Bone marrow (tissue), 2 donors: ENCODE data around the gene EIF2AK3.
"Not testable (repeated sequence)": the region's sequence is repeated elsewhere in the genome, so short reads cannot be mapped to it uniquely, and the experiment has no call there.

Experiments
- DNase-seq, 2 donors: peaks; one replicate each; lab custom pipeline; 2025; lab: John Stamatoyannopoulos, UW

Gene EIF2AK3

DNA sequence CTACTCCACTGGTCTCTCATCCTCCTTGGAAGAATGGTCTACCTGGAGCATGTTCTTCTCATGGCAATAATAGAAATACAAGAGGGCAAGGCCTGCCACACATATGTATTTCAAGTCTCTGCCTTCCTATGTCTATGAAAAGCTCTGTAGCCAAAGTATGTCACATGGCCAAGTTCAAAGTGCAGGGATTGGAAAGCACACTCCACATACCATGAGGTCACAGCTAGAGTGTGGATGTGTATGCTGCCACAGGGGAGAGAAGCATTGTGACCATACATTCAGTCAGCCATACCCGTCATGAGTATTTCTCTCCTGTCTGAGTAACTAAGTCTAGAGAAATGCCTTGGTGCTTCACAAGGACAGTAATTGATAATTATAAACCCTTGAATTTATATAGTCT is 8.8 kb upstream of the EIF2AK3 start:
- DNase-seq: no peak

DNA sequence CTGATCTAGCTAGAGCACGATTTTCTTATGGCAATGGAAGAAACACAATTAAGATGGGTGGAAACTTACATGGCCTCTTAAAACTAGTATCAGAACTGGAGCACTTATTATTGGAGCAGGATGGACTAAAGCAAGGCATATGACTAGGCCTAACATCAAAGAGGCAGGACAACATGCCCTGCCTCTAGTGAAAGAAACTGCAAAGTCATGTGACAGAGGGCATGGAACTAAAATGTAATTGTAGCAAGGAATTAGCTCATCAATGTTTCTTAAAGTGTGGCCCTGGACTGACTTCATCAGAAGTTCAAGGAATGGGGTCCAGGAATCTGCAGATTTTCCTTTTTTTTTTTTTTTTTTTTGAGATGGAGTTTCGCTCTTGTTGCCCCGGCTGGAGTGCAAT is 5.3 kb upstream of the EIF2AK3 start:
- DNase-seq: no peak

DNA sequence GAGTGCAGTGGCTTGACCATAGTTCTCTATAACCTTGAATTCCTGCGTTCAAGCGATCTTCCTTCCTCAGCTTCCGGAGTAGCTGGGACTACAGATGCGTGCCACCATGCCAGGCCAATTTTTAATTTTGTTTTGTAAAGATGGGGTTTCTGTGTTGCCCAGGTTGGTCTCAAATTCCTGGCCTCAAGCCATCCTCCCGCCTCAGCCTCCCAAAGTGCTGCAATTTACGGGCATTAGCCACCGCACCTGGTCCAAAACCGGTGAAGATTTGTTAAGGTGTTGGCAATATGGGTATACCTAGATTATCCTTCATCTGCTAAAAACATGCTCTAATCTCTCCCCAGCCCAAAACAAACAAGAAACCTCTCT is 1.3 kb upstream of the EIF2AK3 start:
- no peak for DNase-seq

DNA sequence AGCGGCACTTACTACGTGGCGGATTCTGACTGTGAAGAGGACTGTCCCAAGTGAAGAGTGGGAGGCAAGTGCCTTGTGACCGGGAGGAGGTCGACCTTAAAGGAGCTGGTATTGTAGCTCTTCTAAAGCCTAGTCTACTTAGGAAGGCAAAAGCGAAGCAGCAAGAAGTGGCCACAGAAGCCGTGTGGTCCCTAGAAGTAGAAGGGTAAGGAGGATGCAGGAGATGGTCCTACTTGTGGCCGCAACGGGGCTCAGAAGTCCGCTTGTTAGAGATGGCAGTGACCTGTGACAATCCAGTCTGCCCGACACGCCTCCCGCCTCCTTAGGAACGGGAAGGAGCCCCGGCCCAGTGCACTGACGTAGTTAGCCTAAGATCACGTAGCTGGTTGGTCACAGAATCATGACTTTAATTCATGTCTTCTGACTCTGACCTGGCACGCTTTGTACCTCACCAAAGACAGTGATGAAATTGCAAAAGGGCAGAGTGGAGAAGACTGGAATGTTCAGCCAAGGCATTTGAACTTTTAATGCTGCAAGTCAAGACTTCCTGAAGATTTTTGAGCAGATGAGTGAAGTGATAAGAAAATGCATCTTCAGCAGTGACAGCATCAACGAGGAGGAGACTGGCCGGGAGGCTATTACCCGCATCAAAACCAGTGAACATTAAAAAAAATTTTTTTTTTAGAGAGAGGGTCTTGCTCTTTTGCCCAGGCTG is 749 bp upstream of the EIF2AK3 start:
- DNase-seq: peak; percentile 85 to 88

DNA sequence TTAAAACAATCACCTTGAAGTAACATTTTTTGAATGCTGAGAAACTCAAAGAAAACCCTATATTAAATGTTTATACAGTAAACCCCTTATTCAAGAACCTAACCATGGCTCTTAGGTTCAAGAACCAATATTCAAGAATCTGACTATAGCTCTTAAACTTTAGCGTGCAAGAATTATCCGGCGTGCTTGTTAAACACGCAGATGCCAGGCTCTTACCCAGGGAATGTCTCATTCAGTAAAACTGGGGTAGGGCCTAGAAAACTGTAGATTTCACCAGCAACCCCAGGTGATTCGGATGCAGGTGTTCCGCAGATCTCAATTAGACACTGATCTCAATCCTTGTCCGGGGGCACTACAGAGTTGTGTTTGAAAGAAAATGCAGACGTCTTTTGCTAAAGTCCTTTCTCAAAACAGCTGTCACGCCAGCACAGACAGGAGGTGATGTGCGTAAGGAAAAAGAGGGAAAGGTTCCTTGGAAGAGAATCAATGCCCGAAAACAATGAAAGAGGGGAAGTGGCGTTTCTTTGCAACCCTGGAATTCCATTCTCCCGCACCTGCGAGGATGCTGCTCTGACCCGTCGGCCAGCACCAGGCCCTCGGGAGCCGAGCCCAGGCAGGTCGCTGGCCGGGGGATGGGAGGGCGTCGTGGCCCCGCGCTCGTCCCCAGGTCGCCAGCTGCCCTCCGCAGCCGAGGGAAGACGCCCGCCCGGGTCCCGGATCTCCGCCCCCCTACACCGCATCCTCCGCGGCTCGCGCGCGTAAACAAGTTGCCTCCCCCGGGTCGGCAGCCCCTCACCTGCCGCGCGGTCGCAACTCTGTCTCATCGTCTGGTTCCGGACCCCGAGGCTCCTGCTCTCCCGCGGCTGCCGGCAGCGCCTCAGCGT is 851 bp downstream of the EIF2AK3 start:
- DNase-seq: no peak

DNA sequence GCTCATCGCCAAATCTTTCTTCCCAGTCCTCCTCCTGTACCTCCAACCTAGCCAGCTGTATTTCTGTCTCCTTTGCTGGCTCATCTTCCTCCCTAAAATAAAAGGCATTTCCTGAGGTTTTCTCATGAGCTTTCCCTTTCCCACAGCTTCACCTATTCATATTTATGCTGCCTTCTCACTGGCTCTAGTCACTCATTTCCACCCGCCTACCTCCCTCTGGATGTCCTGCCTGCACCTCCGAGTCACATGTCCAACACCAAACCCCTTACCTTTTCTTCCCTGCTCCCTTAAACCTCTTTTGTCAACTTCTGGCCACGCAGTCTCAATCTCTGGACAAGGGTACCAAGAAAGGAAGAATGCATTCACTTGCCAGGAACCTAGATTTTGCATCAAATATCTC is 2.8 kb downstream of the EIF2AK3 start:
- DNase-seq: no peak

DNA sequence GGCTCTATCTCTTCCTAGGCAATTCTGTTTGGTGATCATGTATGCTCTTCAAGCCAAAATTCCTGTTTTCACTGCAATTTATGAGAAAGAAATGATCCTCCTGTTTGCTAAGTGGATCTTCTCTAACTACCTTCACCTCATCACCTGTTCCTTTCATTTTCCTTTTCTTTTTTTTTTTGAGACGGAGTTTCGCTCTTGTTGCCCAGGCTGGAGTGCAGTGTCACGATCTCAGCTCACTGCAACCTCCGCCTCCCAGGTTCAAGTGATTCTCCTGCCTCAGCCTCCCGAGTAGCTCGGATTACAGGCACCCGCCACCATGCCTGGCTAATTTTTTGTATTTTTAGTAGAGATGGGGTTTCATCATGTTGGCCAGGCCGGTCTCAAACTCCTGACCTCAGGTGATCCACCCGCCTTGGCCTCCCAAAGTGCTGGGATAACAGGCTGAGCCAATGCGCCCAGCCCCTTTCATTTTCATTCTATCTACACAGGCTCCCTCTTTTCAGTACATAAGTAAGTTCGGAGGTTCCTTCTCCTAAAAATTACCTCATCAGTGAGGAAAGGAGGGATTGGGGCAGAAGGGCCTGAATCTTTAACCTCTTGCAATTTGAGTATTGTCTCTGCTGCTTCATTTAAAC is 3.3 kb downstream of the EIF2AK3 start:
- DNase-seq: not testable (repeated sequence)

DNA sequence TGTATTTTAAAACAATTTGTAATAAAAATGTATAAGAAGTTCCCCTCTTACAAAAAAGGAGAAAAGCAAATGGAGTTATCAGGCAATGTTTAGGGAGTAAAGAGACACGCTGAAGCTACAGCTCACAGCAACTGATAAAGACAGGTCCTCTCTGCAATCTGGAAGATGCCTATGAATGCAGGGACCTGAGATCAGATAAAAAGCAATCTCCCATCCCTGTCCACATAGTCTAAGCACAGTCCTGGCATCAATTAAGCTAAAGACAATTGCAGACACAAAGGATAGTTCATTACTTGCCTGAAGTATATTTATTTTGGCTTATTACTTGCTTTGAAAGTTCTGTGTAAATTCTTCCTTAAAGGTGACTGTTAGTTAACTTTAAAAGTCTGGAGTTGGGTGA is 5.0 kb downstream of the EIF2AK3 start:
- DNase-seq: no peak

DNA sequence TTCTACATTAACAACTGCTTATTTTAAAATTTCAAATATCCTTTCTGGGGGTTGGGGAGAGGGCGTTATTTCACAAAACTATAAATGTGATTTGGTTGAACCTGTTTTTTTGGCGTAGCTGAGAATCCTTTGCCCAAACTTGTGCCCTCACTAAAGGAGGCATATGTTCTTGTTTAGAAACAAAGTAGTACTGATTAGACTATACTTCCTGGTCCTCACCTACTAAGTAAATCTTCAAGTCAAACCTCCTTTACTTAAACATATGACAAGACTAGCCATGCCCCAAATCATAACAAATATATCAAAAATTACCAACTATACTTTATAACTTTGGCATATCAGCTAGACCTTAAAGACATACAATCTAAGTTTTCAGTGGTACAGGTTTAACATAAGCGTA is 5.8 kb downstream of the EIF2AK3 start:
- no peak for DNase-seq

DNA sequence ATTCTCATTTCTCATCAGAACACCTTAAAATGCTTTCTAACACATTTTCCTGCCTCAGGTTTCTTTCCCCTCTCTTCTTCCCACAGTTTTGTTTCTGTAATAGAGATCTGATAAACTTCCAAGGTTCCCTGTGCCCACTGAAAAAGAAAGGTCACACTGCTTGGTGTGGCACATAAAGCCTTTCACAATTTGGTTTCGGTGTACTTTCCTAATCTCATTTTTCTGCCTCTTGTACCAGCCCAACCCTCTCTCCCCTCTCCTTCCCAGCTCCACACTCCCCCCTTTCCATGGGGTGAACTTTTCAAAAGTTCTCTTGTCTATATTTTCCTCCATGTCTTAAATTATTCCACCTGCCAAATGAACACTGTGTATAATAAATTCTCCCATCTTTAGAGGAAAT is 7.2 kb downstream of the EIF2AK3 start:
- no peak for DNase-seq

DNA sequence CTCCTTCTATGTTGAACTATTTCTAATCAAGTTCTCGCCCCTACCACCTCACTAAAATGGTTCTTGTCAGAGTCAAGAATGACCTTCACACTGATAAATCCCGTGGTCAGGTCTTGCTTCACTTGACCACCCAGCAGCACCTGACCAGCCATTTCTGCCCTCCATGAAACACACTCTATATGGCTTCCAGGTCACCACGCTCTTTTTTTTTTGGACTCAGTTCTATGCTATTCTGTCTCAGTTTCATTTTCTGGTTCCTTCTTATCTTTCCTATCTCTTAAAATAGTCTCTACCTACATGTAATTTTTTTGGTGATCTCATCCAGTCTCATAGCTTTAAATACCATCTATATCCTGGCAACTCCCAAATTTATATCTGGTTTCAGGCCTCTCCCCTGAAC is 11.4 kb downstream of the EIF2AK3 start:
- DNase-seq: no peak

DNA sequence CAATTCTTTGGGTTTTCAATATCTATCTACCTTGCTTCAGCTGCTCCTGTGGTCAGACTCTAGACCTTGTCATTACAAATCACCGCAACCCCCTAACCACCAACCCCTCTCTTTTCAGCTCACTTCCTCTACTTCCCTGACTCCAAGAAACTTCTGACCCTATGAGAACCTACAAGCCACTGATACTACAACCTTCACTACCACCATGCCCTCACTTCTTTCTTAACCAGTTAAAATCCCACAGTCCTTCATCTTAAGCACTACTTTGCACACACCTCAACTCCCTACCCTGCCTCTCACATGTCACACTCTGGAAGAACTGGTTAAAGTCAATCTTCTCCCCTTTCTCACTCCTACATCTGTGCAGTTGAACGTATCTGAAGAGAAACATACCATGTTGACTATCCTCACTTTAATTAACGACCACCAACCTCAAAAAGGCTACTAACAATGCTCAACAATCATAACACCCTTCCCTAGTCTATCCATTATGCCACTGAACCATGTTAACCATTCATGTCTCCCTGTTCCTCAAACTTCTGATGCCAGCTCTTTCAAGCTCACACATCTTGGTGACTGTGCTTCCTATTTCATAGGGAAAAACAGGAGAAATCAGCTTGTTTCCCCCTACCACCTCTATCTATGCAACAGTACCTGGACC is 12.6 kb downstream of the EIF2AK3 start:
- no peak for DNase-seq

DNA sequence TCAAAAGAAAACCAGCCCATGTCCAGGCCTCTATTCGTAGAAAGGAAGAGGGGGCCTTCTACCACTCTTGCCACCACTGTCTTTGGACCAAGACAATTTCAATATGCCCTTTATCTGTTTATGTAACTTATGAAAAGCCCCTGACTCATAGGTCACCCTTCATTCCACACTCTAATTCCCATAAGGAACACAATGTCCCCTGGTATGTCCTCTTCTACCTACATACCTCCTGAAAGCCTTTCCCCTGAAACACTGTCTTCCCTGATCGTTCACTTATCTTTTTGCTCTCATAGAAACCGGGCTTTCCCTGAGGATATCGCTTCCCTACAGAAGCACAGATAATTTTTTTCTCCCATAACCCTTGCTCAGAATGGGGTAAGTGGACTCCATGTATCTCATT is 13.3 kb downstream of the EIF2AK3 start:
- no peak for DNase-seq

DNA sequence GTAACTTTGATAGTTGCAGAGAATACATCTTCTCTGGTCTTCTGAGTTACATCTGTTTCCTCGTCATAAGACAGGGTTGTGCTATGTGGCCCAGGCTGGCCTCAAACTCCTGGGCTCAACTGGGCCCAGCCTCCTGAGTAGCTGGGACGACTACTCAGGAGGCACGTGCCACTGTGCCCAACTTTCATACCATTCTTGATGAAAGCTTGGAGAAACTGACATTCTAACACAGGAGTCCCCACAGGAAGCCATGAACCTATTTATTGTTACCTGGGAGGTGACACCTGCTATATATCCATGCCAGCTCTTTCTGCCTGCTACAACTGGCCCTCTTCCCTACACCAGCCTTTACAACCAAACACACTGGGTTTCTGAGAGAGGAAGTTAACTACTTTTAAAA is 19.1 kb downstream of the EIF2AK3 start:
- no peak for DNase-seq

DNA sequence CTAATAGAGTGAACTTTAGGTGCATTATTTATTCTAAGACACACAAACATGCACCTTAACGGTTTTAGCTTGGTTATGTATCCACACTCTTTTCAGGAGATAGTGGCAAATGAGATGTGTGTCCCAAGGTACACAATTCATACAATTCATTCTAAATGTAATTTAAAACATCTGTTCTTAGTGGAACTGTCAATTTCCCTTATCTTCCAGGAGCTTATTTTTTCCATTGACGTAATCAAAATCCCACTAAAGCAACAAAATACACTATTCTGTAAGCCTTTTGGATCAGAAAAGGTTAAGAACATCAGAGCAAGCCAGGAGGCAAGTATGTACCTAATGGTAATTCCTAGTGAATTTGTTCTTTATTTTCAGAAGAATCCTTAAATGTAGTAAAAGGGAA is 19.8 kb downstream of the EIF2AK3 start:
- no peak for DNase-seq

DNA sequence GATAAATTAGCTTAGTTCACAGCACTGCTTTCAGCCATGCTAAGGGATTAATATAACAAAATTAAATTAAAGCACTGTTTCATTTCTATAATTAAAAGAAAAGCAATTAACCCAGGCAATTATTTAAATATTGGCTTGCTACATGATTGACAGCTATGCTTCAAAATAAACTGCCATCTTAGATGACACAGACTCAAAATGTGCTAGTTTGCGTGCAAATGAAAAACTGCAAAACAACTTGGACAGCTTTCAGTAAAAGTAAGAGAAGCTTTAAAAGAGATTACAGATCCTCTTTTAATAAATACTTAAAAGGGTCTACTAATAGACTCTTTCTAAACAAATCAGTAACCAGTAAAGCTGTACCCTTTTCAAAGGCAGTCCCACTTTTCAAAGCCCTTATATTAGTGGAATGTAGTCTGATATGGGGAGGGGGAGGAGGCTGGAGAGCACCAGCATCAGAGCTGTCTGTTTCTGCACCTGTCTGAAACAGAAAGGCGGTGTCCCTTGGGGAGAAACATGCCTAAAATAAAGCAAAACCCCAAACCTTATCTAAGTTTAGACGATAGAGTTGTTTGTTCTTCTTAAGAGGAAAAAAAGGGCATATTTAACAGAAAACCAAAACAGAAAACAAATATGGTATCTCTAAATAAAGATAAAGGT is 20.8 kb downstream of the EIF2AK3 start:
- DNase-seq: no peak

DNA sequence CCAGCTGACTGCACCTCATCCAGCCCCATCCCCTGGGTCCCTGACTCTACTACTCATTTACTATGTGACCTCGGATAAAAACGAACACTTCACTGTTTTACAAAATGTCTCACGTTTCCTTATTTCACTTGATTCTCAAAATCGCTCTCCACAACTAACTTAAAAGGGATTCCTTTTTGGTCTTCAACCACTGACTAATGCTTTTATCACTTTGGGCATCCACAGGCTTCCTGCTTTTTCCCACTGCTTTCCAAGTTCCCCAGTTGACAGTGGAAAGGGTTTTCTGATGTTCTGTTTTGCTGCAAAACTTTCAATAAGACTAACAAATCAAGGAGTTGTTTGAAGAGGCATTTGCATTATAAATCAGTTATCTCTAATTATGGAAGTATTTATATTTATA is 24.1 kb downstream of the EIF2AK3 start:
- DNase-seq: no peak

DNA sequence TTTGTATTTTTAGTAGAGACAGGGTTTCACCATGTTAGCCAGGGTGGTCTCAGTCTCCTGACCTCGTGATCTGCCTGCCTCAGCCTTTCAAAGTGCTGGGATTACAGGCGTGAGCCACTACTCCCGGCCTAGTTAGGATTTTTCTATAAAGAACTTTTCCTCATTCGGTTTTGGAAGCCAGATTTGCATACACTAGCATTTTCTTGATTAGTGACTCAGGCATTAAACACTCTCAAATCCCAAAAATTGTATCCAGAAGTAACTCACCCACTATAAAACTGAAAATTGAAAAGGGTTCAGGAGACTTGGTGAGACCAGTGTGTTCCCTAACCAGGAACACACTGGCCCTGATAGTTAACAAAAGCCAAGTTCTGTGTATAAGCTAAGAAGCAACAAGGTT is 25.2 kb downstream of the EIF2AK3 start:
- DNase-seq: no peak

DNA sequence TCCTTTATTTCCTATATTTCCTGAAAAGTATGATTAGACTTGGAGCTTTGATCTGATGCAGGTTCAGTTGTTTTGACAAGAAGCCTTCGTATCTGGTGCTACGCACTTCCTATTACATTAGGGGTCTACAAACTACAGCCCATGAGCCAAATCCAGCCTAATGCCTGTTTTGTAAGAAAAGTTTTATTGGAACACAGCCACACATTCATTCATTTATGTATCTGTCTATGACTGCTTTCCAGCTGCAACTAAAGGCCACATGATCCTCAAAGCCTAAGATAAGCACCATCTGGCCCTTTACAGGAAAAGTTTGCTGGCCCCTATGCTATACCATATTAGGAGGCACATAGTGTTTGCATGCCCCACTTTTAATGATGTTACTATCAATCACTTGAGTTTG is 26.0 kb downstream of the EIF2AK3 start:
- no peak for DNase-seq

DNA sequence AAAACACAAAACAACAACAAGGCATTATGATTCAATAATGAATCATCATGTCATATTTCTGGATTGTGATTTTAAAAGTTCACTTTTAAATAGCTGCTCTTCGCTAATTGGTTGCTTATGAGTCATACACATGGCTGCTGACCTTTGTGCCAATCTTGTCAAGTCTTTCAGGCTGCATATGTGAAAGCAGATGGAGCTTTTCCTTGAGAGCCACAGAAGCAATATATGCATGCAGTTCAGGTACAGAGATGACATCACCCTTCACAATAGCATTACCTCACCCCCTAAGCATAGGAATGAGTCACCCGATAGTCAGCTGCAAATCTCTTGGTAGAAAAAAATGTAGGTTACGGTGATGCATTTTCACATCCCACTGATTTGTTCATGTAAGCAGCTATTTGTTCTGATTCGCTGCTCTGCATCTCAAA is 27.2 kb downstream of the EIF2AK3 start:
- DNase-seq: peak in 1 of 2 donors; percentile 83

DNA sequence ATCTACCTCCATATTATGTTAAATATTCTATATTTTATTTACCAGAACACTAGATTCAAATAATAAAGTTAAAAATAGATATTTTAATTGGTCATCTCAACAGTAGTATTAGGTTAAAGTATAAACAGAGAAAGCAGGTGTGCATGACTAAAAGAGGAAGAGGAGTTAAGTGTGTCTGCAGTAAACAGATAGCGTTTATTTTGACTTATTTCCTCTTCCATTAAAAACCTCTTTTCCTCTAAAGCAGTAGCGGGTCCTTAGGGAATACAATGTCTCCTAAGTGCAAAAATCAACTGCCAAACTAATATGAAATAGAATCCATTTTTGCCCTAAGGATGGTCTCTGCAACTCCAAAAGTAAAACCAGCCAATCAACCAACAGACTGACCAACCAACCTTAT is 27.7 kb downstream of the EIF2AK3 start:
- DNase-seq: peak in 1 of 2 donors; percentile 16

DNA sequence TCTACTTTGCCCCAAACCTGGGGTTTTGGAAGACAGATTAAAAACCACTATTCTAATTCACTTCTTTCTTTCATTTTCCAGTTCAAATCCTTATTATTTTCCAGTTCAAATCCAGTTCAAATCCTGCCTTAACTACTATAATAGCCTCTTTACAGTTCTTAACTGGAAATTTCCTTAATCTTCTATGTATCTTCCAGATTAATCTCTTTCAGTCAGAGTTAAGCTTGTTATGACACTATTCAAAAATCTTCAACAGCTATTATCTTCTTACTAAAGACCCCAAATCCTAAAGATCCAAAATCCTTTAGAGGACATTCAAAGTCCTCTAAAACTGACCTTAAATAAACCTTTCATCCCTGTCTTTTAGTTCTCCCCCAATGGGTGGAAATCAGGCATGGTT is 30.1 kb downstream of the EIF2AK3 start:
- no peak for DNase-seq
